H9 (cell line): ENCODE results near the gene CDYL2. TPM values are rescaled to one million over a fixed set of nuclear protein-coding genes. Genes with fewer than 3 reads are reported as not detected.

Experiments
- DNase-seq: peaks from one replicate; pipeline ENCODE4 v3.0.0-alpha.2; 2017
- H2AFZ ChIP-seq: one replicate; pipeline ENCODE4 v1.6.1; 2013; ENCODE audit warnings: mild to moderate bottlenecking, low read length, control low read depth, moderate library complexity
- H2AK5ac ChIP-seq: 2 replicates; pipeline ENCODE4 v1.6.1; 2013; ENCODE audit warnings: low read length, control low read depth, mixed read lengths; ENCODE audit not compliant: insufficient read length
- H2BK120ac ChIP-seq: one replicate; pipeline ENCODE4 v1.6.1; 2013; ENCODE audit warnings: low read depth, mild to moderate bottlenecking, low read length, control low read depth, inconsistent platforms; ENCODE audit not compliant: poor library complexity, severe bottlenecking
- H2BK12ac ChIP-seq: 2 replicates; pipeline ENCODE4 v1.6.1; 2013; ENCODE audit warnings: low read length, control low read depth, mixed read lengths, low read depth; ENCODE audit not compliant: insufficient read length
- H2BK15ac ChIP-seq: 2 replicates; pipeline ENCODE4 v1.6.1; 2013; ENCODE audit warnings: low read depth, low read length, control low read depth
- H2BK20ac ChIP-seq: one replicate; pipeline ENCODE4 v1.6.1; 2013; ENCODE audit warnings: low read depth, mild to moderate bottlenecking, low read length, control low read depth, inconsistent platforms; ENCODE audit not compliant: poor library complexity, severe bottlenecking
- H2BK5ac ChIP-seq: 2 replicates; pipeline ENCODE4 v1.6.1; 2013; ENCODE audit warnings: low read length, control low read depth, mixed read lengths; ENCODE audit not compliant: insufficient read length
- H3K14ac ChIP-seq: 2 replicates; pipeline ENCODE4 v1.6.1; 2013; ENCODE audit warnings: low read length, control low read depth; ENCODE audit not compliant: insufficient read depth
- H3K18ac ChIP-seq: 2 replicates; pipeline ENCODE4 v1.6.1; 2013; ENCODE audit warnings: low read depth, mild to moderate bottlenecking, mixed read lengths, low read length, control low read depth; ENCODE audit not compliant: insufficient read length
- H3K23ac ChIP-seq: 2 replicates; pipeline ENCODE4 v1.6.1; 2013; ENCODE audit warnings: low read length, control low read depth, mixed read lengths, low read depth; ENCODE audit not compliant: insufficient read length
- H3K23me2 ChIP-seq: 2 replicates; pipeline ENCODE4 v1.6.1; 2013; ENCODE audit warnings: low read depth, mild to moderate bottlenecking, mixed read lengths, low read length, control low read depth; ENCODE audit not compliant: insufficient read length, poor library complexity, severe bottlenecking
- H3K27ac ChIP-seq: 2 replicates; pipeline ENCODE4 v1.5.1; 2013; ENCODE audit warnings: low read length, control low read depth, mixed read lengths, low read depth; ENCODE audit not compliant: insufficient read length
- H3K27me3 ChIP-seq: 2 replicates; pipeline ENCODE4 v1.6.1; 2013; ENCODE audit warnings: low read length, control low read depth, inconsistent platforms; ENCODE audit not compliant: insufficient read depth
- H3K4ac ChIP-seq: 2 replicates; pipeline ENCODE4 v1.6.1; 2013; ENCODE audit warnings: low read depth, mild to moderate bottlenecking, control low read depth, inconsistent platforms, low read length, moderate library complexity
- H3K4me1 ChIP-seq: 2 replicates; pipeline ENCODE4 v1.6.1; 2013; ENCODE audit warnings: low read length, control low read depth, inconsistent platforms; ENCODE audit not compliant: insufficient read depth
- H3K4me2 ChIP-seq: 2 replicates; pipeline ENCODE4 v1.6.1; 2013; ENCODE audit warnings: low read length, control low read depth, mixed read lengths; ENCODE audit not compliant: insufficient read length, insufficient read depth
- H3K56ac ChIP-seq: 2 replicates; pipeline ENCODE4 v1.6.1; 2013; ENCODE audit warnings: low read depth, mild to moderate bottlenecking, mixed read lengths, low read length, control low read depth; ENCODE audit not compliant: insufficient read length
- H3K79me1 ChIP-seq: 2 replicates; pipeline ENCODE4 v1.6.1; 2013; ENCODE audit warnings: low read depth, mild to moderate bottlenecking, moderate library complexity, low read length, control low read depth, inconsistent platforms; ENCODE audit not compliant: insufficient read depth, poor library complexity, severe bottlenecking
- H3K79me2 ChIP-seq: 2 replicates; pipeline ENCODE4 v1.6.1; 2013; ENCODE audit warnings: low read length, control low read depth, inconsistent platforms; ENCODE audit not compliant: insufficient read depth
- H3K9ac ChIP-seq: 2 replicates; pipeline ENCODE4 v1.6.1; 2013; ENCODE audit warnings: low read length, control low read depth, mixed read lengths; ENCODE audit not compliant: insufficient read length; ENCODE audit errors: extremely low read depth
- H3K9me3 ChIP-seq: one replicate; pipeline ENCODE4 v1.6.1; 2013; ENCODE audit warnings: low read depth, low read length, inconsistent platforms; ENCODE audit not compliant: control insufficient read depth
- H3T11ph ChIP-seq: one replicate; pipeline ENCODE4 v1.6.1; 2013; ENCODE audit warnings: mild to moderate bottlenecking, low read length, control low read depth, inconsistent platforms
- H4K20me1 ChIP-seq: one replicate; pipeline ENCODE4 v1.6.1; 2013; ENCODE audit not compliant: control insufficient read depth, insufficient read length, insufficient read depth
- H4K5ac ChIP-seq: 2 replicates; pipeline ENCODE4 v1.6.1; 2013; ENCODE audit warnings: low read depth, mild to moderate bottlenecking, mixed read lengths, low read length, control low read depth; ENCODE audit not compliant: insufficient read length
- H4K8ac ChIP-seq: replicated peaks from 2 replicates; pipeline ENCODE4 v1.6.1; 2013; ENCODE audit warnings: low read length, control low read depth, mixed read lengths, low read depth; ENCODE audit not compliant: insufficient read length
- H4K91ac ChIP-seq: 2 replicates; pipeline ENCODE4 v1.6.1; 2013; ENCODE audit warnings: low read depth, mild to moderate bottlenecking, moderate library complexity, mixed read lengths, low read length, control low read depth; ENCODE audit not compliant: insufficient read length
- H3K27ac Mint-ChIP-seq, 3 experiments: 2 replicates in 2 of 3; 3 replicates in 1 of 3; pipeline ENCODE4 v1.8.0; 2020 to 2021; ENCODE audit warnings: mixed read lengths in 3 of 3, mild to moderate bottlenecking in 1 of 3, moderate library complexity in 1 of 3
- H3K27me3 Mint-ChIP-seq: 2 replicates; pipeline ENCODE4 v1.8.0; 2021; ENCODE audit warnings: low read depth, mild to moderate bottlenecking, moderate library complexity, mixed read lengths
- H3K36me3 Mint-ChIP-seq, 3 experiments: 2 replicates in 2 of 3; 3 replicates in 1 of 3; pipeline ENCODE4 v1.8.0; 2020 to 2021; ENCODE audit warnings: low read depth in 3 of 3, mixed read lengths in 3 of 3; ENCODE audit not compliant: insufficient read depth in 1 of 3
- H3K4me1 Mint-ChIP-seq, 2 experiments: 2 replicates each; pipeline ENCODE4 v1.8.0; 2020; ENCODE audit warnings: mixed read lengths in 2 of 2
- H3K4me3 Mint-ChIP-seq, 2 experiments: 2 replicates in 1 of 2; 3 replicates in 1 of 2; pipeline ENCODE4 v1.8.0; 2020 to 2021; ENCODE audit warnings: mild to moderate bottlenecking in 2 of 2, mixed read lengths in 2 of 2, moderate library complexity in 1 of 2
- H3K9me3 Mint-ChIP-seq, 2 experiments: 2 replicates in 1 of 2; 3 replicates in 1 of 2; pipeline ENCODE4 v1.8.0; 2020; ENCODE audit warnings: mild to moderate bottlenecking in 2 of 2, mixed read lengths in 2 of 2, moderate library complexity in 1 of 2
- WGBS: extraction: QIAGEN DNeasy Blood & Tissue Kit; methylation state at CpG from one replicate; pipeline ENCODE4 v1.1.7; 2013; ENCODE audit warnings: missing lambda C conversion rate, low lambda C conversion rate, mixed read lengths; ENCODE audit not compliant: insufficient read length; ENCODE audit errors: extremely low coverage; 5-methylcytosine and 5-hydroxymethylcytosine counted together
- total RNA-seq: library from RNA; stranded (reverse); gene quantifications from 2 replicates; pipeline ENCODE4 v1.2.1, GENCODE V29; 2021
- TF ChIP-seq, protein P1 (sequence below): fragments of 200-600 bp; sonication (generic); conservative IDR thresholded peaks from 3 replicates; pipeline ENCODE4 v1.8.0; 2021; ENCODE audit warnings: antibody characterized with exemption, mild to moderate bottlenecking

The CDYL2 gene
- total RNA-seq, 1 experiment from 2014 or later, result 4.2 TPM

DNA sequence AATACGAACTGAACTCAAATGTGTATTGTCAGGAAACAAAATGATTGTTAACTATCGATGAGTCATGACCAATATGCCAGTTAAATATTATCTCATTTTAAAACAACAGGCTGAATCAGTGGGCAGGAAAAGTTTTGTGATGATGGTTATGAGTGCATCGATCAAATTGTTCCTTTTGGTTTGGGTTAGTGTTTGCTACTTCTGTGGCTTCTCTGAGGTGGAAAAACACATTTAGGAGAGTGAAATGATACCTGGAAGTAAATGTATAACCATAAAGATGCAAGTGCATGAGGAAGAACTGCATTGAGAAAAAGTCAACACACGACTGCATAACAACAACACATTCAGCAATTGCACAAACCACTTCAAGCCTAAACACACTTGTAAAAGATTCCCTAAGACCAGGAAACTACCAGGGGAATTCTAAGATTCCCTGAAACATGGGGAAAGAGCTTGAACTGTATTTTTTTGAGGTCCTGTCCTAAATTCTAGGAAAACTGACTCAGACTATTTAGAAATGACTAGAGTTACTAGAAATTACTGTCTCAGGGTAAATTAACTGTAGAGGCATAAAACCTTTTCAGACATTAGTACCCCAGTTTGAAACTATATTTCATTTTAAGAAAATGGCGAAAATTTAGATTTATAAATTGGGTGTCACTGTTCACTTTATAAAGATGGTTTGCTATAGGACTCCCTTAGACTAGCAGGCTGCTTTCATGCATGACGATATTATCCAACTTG lies 44.8 kb downstream of the CDYL2 start:
- no peak overlapping the region for H3K4me3 Mint-ChIP-seq
- H3K4me1 Mint-ChIP-seq, result 0 out of 4 replicates have a peak, but pooled peaks cover 0 to 3% of the 10 kb centered on the region in 2 experiments
- Histone ChIP-seq H4K20me1 (no peaks in the 10 kb centered on the region), H3K9me3 (no peaks in the 10 kb centered on the region), H3K27me3 (no peaks in the 10 kb centered on the region), H3T11ph (no peak overlapping the region), H3K9ac (no peak overlapping the region), H3K23me2 (no peaks in the 10 kb centered on the region), H2BK120ac (no peak overlapping the region), H3K4me1 (no peaks in the 10 kb centered on the region), H2BK20ac (no peak overlapping the region), H3K56ac (no peak overlapping the region), H2BK15ac (no peak overlapping the region), H2AK5ac (no peak overlapping the region), H4K91ac (no peak overlapping the region), H2BK5ac (no peak overlapping the region), H3K79me1 (no peaks in the 10 kb centered on the region), H2AFZ (no peak overlapping the region), H4K5ac (no peak overlapping the region), H3K27ac (no peak overlapping the region), H2BK12ac (no peak overlapping the region), H4K8ac (no peak overlapping the region), H3K18ac (no peak overlapping the region), H3K4ac (no peak overlapping the region), H3K14ac (no peak overlapping the region), H3K79me2 (no peaks in the 10 kb centered on the region), H3K23ac (no peak overlapping the region), H3K4me2 (no peak overlapping the region)
- no peaks in the 10 kb centered on the region for H3K36me3 Mint-ChIP-seq
- no CpG with 5 or more reads among the region's 6 CpGs for WGBS
- H3K27me3 Mint-ChIP-seq, result no peaks in the 10 kb centered on the region
- H3K9me3 Mint-ChIP-seq, result no peaks in the 10 kb centered on the region
- DNase-seq, result no peak
- no peak overlapping the region for H3K27ac Mint-ChIP-seq
- TF ChIP-seq, protein P1, sequence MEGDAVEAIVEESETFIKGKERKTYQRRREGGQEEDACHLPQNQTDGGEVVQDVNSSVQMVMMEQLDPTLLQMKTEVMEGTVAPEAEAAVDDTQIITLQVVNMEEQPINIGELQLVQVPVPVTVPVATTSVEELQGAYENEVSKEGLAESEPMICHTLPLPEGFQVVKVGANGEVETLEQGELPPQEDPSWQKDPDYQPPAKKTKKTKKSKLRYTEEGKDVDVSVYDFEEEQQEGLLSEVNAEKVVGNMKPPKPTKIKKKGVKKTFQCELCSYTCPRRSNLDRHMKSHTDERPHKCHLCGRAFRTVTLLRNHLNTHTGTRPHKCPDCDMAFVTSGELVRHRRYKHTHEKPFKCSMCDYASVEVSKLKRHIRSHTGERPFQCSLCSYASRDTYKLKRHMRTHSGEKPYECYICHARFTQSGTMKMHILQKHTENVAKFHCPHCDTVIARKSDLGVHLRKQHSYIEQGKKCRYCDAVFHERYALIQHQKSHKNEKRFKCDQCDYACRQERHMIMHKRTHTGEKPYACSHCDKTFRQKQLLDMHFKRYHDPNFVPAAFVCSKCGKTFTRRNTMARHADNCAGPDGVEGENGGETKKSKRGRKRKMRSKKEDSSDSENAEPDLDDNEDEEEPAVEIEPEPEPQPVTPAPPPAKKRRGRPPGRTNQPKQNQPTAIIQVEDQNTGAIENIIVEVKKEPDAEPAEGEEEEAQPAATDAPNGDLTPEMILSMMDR, result no peak
